ENCODE results near the gene GSG1L.

DNA sequence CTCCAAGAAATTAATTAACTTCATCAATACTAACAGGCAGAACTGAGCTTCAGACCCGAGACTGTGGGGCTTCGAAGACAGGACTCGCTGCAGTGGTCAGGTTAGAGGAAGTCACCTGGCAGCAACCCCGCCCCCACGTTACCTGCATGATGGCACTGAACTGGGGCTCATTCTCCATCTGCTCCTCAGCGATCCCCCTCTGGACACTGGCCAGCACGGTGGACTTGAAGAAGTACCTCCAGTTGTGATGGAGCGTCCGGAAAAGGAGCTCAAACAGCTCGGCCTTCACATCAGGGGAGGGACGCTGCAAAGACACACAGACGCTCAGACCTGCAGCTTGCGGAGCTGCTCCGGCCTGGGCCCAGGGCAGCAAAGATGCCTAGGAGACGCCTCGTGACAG lies 40.9 kb upstream of the GSG1L start:
- TF ChIP-seq ZNF251 (CRISPR knock-in tag; IDR thresholded peaks at IDR 0.05) (no peak), ZFP1 (CRISPR knock-in tag; IDR thresholded peaks at IDR 0.05) (no peak)
- TF ChIP-seq, protein P1, sequence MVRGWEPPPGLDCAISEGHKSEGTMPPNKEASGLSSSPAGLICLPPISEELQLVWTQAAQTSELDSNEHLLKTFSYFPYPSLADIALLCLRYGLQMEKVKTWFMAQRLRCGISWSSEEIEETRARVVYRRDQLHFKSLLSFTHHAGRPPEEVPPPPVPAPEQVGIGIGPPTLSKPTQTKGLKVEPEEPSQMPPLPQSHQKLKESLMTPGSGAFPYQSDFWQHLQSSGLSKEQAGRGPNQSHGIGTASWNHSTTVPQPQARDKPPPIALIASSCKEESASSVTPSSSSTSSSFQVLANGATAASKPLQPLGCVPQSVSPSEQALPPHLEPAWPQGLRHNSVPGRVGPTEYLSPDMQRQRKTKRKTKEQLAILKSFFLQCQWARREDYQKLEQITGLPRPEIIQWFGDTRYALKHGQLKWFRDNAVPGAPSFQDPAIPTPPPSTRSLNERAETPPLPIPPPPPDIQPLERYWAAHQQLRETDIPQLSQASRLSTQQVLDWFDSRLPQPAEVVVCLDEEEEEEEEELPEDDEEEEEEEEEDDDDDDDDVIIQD (CRISPR knock-in tag; IDR thresholded peaks at IDR 0.05; ENCODE audit: low read depth) = no peak
- TF ChIP-seq, protein P2, sequence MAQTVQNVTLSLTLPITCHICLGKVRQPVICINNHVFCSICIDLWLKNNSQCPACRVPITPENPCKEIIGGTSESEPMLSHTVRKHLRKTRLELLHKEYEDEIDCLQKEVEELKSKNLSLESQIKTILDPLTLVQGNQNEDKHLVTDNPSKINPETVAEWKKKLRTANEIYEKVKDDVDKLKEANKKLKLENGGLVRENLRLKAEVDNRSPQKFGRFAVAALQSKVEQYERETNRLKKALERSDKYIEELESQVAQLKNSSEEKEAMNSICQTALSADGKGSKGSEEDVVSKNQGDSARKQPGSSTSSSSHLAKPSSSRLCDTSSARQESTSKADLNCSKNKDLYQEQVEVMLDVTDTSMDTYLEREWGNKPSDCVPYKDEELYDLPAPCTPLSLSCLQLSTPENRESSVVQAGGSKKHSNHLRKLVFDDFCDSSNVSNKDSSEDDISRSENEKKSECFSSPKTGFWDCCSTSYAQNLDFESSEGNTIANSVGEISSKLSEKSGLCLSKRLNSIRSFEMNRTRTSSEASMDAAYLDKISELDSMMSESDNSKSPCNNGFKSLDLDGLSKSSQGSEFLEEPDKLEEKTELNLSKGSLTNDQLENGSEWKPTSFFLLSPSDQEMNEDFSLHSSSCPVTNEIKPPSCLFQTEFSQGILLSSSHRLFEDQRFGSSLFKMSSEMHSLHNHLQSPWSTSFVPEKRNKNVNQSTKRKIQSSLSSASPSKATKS (CRISPR knock-in tag; IDR thresholded peaks at IDR 0.05) = no peak

Data from HepG2 (cell line).